Measurements from ENCODE around the gene OSER1.
"Not testable (repeated sequence)": the region's sequence is repeated elsewhere in the genome, so short reads cannot be mapped to it uniquely, and the experiment has no call there.

OSER1 gene

DNA sequence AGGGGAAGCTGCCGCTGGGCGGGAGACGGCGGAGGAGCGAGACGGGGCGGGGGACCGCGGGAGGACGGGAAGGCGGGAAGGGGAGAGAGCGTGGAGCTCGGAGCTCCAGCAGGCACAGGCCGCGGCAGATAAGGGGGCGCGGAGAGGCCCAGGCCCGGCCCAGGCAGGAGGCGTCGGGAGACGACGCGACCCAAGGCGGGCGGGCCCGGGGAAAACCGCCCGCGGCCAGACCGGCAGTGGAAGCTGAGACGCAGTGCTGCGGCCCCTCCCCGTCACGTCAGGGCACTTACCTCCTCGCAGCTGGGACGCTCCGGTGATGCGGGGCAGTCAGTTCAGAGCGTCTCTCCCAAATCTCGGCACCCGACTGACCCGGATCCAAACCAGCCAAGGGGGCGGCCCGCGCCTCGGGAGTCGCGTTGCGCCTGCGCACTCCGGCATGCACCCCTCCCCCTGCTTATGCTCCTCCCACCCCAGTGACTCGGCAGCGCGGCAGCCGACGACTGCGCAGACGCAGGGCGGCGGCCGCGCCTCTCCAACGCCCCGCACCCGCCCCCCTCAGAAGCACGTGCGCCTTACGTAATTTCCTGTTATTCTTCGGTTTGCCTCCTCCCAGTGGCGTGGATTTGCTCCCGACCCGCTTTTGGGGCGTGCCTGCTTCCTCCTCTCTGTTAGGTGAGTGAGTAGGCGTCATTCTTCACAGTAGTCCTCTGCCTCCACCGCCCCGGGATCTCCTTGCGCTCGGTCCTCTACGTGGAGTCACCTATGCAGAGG lies at the start of gene OSER1:
Gene OSER1 (minus strand): TSS at position 366 of the 771 bp plus-strand sequence. CDS start 3,814 bp downstream, outside the sequence.
- peak; percentile 97 for DNase-seq (ENCODE audit: low spot score)

DNA sequence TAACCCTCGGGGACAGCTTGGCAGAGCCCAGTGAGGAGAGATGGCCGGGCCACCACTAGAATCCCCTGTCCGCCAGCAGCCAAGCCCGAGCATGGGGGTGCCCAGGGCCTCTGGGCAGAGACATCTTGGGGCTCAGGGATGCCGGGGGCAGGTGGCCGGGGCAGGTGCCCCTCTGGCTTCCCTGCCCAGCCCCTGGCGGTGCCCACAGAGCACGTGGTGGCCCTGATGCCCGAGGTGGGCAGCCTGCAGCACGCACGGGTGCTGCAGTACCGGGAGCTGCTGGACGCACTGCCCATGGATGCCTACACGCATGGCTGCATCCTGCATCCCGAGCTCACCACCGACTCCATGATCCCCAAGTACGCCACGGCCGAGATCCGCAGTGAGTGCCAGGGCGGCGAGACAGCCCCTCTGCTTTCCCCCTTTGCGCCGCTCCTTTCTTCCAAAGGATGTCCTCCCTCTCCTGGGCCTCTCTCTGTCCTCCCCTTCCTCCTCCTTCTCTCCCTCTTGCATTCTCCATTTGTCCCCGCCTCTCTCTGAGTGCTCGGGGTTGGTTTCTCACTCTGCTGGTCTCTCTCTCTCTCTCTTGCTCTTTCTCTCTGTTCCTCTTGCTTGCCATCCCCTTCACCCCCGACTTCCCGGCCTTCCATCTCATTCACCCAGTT lies 47.8 kb upstream of the OSER1 start:
- no peak for DNase-seq (ENCODE audit: low spot score)

GRCh38 chr20:44256961-44257360 lies 46.4 kb upstream of the OSER1 start:
- no peak for DNase-seq (ENCODE audit: low spot score)

DNA sequence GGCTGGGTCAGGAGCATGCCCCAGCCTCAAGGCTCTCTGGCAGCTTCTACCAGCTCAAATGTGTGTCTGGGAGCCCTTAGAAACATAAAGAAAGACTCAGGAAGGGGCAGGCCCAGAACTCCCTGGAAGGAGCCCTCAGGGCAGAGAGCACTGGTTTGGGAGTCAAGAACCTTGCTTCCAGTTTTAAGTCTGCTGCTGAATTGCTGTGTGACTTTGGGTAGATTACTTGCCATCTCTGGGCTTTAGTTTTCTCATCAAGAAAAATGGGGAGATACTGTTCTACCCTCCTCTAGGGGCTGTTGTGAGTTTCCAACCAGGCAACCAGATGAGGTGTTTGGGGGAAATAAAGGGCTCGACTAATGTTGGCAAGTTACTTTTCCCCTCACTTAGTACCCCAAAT lies 45.4 kb upstream of the OSER1 start:
- DNase-seq (ENCODE audit: low spot score) = no peak

DNA sequence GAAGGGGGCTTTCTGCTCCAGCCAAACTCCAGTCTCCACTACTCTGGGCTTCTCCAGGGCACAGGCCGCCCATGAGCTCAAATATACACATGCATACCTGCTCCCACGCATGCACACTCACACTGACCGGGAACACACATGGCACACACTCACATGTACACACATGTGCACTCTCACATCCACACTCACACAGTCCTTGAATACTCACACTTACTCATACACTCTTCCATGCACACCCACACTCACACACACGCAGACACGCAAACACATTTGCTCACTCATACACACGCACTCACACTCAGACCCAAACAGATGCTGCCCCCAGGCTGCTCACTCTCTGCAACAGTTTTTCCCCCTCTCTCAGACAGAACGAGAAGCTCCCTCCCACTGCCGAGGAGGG lies 43.5 kb upstream of the OSER1 start:
- DNase-seq (ENCODE audit: low spot score) = no peak

DNA sequence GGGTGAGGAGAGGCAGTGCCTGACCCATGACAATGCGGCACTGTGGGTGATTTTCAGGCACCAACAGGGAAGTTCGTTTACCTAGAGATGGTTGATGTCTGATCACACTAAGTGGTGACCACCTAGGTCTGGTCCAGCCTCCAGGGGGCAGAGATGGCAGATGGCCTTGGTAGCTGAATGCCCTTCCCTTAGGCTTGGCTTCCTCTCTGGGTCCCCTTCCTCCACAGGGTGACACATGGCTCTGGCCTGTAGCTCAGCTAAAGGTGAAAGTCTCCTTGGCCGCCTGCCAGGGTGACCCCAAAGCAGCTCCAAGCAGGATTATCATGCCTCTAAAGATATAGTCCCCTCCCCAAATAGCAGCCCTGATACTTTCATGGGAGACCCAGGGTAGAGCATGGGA lies 43.0 kb upstream of the OSER1 start:
- DNase-seq (ENCODE audit: low spot score) = no peak

DNA sequence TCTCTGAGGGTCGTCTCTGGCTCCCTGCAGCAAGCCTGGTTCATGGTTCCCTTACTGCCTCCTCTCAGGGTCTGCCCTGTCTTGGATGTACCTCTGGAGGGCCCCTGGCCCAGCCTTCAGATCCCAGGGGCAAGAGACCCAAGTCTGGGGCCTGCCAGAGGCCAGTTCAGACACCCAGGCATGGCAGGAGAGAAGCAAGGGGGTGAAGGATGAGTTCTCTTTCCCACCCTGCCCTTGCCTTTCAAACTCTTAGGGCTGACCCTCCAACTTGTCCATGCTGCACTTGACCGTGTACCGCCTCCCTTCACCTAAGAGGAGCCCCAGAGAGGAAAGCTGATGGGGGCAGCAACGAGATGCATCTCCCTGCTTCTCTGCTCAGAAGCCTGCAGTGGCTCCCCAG lies 40.7 kb upstream of the OSER1 start:
- DNase-seq (ENCODE audit: low spot score) = no peak

DNA sequence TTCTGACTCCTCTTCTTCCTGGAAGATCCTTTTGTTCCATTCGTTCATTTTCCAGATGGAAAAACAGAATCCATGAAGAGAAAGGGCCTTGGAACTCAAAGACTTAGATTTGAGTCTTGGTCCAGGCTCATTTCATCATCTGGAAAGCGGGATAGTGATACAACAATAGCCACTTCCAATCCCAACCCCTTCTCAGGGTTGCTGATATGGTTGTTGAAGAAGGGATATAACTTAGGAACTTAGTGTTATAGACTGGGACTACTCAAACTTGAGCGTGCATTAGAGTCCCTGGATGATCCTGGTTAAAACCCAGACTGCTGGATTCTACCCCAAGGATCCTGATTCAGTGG lies 37.8 kb upstream of the OSER1 start:
- no peak for DNase-seq (ENCODE audit: low spot score)

GRCh38 chr20:44247586-44248409 lies 37.2 kb upstream of the OSER1 start:
- no peak for DNase-seq (ENCODE audit: low spot score)

- no peak for DNase-seq (ENCODE audit: low spot score)
Measured at GRCh38 chr20:44247131-44247571, 36.6 kb upstream of the OSER1 start, which contains the start of gene GDAP1L1. Gene GDAP1L1, plus strand, starts transcription at chr20:44247308. Its CDS starts 27 bp downstream, at chr20:44247335.

DNA sequence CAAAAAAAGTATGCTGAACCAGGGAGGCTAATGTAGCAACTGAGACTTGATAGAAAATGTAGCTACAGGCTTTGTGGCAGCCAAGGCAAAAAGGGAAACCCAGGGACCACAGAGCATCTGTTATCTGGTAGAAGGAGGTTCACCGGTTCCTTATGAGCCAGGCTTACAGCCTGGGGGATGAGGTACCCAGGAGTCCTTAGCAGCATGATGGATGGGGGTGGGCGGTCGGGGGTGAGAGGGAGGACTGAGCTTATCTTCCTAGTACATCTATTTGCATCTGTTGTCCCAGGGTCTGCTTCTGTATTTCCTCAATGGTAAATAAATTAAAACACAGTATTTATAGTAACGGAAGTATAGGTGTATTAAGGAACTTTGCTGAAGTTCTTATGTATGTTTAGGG lies 35.4 kb upstream of the OSER1 start:
- no peak for DNase-seq (ENCODE audit: low spot score)

GRCh38 chr20:44241796-44242195 lies 31.2 kb upstream of the OSER1 start:
- no peak for DNase-seq (ENCODE audit: low spot score)

- not testable (repeated sequence) for DNase-seq (ENCODE audit: low spot score)
Measured at GRCh38 chr20:44236840-44237239, 26.3 kb upstream of the OSER1 start.

DNA sequence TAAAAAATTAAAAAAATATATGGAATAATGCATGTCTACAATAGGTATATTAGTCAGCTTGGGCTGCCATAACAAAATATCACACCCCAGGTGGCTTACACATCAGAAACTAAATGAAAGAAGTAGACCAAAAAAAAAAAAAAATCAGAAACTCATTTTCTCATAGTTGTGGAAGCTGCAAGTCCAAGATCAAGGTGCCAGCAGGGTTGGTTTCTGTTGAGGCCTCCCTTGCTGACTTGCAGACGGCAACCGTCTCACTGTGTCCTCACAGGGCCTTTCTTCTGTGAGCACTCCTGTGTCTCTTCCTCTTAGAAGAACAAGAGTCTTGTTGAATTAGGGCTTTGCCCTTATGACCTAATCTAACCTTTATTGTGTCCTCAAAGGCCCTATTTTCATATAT lies 25.1 kb upstream of the OSER1 start:
- no peak for DNase-seq (ENCODE audit: low spot score)

DNA sequence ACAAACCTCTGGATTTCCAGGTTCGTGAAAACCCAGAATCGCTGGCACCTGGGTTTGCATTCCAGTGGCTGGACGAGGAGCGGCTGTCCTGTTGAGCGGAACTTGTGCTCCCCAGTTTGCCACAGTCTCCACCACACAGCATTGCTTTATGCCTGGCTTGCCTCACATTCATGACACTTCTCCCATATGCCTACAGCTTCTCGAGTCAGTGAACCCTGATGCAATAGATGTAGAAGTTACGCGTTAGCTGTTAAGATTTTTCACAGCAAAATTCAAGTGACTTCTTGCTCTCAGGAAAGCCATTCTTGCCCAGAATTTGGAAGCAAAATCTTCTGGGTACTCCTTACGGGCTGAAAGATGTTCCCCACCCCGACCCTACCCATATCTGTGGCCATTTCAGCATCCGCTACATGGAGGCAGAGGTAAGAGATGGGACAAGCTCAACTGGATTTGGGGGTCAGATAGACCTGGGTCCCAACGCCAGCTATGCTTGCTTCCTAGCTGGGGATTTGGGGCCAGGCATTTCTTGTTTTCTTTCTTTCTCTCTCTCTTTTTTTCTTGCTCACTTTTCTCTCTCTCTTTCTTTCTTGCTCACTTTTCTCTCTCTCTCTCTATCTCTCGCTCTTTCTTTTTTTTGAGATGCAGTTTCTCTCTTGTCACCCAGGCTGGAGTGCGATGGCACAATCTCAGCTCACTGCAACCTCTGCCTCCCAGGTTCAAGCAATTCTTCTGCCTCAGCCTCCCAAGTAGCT lies 24.2 kb upstream of the OSER1 start:
- no peak for DNase-seq (ENCODE audit: low spot score)

- no peak for DNase-seq (ENCODE audit: low spot score)
Measured at GRCh38 chr20:44233436-44234016, 23.0 kb upstream of the OSER1 start.

- not testable (repeated sequence) for DNase-seq (ENCODE audit: low spot score)
Measured at GRCh38 chr20:44232469-44232856, 21.9 kb upstream of the OSER1 start.

DNA sequence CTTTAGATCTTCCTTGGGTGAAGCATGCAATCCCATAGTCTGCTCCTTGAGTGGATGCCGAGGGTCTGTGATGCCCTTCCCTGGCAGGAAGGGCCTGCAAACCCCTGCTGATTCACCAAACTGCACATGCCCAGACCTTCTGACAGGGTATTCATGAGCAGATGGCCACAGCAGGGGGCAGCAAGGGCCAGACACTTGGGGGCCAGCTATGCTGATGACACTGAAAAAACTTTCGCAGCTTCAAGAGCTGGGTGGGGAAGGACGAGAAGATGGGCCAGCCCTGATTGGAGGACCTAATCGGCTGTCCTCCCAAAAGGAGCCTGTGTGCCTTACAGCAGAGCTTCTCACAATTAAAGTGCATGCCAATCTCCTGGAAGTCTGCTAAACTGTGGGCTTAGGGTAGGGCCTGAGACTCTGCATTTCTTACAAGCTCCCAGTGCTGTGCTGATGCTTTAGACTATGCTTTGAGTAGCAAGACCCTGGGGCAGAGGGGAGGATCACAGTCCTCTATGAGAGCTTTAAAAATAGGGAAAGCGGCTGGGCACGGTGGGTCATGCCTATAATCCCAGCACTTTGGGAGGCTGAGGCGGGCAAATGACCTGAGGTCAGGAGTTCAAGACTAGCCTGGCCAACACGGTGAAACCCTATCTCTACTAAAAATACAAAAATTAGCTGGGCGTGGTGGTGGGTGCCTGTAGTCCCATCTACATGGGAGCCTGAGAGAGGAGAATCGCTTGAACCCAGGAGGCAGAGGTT lies 21.3 kb upstream of the OSER1 start:
- no peak for DNase-seq (ENCODE audit: low spot score)

GRCh38 chr20:44231193-44231592 lies 20.6 kb upstream of the OSER1 start:
- no peak for DNase-seq (ENCODE audit: low spot score)

DNA sequence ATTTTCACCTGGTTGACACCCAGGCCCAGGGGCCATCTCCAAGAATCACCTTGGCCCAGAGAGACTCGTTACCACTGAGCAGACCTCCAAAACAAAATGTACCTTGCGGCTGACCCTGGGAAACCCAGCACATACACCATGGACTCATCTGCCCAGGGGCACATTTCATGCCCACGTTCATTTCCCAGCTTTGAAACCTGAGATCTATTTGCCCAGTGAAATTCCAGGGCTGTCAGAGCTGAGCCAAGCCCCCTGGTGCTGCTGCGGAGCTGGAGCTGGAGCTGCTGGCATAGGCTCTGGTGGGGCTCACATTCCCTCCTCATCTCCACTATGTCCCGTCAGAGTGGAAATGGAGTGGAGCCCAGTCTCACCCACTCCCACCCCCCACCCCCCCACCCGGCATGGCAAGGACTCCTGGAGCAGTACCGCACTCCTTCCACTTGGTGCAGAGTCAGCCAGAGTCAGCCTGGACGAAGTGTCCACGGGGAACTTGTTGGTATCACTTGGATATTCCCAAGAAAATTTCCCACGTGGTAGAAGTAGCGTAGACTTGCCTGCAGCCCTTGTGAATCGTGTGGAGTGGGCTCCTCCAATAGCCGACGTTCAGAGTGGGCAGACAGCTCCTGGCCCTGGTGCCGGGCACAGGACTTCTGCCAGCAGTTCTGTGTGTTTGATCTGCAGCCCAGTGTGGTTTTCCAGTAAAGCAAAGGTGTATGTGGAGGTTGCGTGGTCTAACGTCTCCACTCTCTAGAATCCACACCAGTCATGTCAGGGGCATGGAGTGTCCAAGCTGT lies 18.1 kb upstream of the OSER1 start:
- DNase-seq (ENCODE audit: low spot score) = no peak

Measured in CD4-positive, alpha-beta T cell treated with Interleukin-2 at 100 ng/mL for 4 hours (primary cell).